GM18519 (cell line): Measurements from ENCODE around the gene IL4I1.
"Not testable (repeated sequence)": the region's sequence is repeated elsewhere in the genome, so short reads cannot be mapped to it uniquely, and the experiment has no call there.

Experiments used
- ATAC-seq: cut with Tn5 transposase; IDR thresholded peaks from one replicate; pipeline ENCODE4 v1.9.1; 2021; ENCODE audit warnings: mild to moderate bottlenecking, moderate library complexity; ENCODE audit not compliant: unreplicated experiment, low FRiP score

IL4I1 gene, protein sequence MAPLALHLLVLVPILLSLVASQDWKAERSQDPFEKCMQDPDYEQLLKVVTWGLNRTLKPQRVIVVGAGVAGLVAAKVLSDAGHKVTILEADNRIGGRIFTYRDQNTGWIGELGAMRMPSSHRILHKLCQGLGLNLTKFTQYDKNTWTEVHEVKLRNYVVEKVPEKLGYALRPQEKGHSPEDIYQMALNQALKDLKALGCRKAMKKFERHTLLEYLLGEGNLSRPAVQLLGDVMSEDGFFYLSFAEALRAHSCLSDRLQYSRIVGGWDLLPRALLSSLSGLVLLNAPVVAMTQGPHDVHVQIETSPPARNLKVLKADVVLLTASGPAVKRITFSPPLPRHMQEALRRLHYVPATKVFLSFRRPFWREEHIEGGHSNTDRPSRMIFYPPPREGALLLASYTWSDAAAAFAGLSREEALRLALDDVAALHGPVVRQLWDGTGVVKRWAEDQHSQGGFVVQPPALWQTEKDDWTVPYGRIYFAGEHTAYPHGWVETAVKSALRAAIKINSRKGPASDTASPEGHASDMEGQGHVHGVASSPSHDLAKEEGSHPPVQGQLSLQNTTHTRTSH

DNA sequence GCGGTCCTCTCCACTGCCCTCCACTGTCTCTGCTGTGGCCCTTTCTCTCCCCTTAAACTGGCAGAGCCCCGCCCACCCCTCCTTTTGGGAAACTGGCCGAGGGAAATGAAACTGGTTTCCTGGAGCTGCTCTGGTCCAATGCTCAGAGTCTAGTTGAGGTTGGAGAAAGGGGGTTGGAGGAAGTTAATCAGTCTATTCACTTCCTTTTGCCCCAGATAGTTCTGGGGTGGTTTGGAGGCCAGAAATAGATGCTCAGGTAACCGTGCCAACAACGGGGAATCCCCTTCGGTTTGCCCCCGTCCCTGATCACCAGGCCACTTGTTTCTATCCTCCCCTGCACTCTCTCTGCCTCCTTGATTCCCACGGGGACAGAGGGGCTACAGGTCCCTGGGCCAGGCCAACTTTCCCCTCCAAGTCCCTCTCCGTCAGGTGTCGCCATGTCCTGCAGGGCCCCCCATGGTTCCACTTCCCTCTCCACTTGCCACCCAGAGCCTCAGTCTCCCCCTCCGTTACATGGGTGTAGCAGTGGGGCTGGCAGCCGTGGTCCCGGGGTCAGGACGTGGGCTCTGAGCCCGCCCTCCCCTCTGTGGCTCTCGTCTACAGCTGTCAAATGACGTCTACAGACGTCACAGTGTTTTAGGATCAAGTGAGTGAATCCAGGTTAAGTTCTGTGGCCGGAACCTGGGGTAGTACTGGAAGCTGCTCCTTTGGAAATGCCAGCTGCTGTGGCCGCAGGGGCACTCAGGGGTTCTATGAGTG, at the start of gene IL4I1:
IL4I1 (minus strand) TSS at position 25 of the 759 bp plus-strand sequence. CDS start 727 bp downstream, outside the sequence.
- ATAC-seq, result no peak

DNA sequence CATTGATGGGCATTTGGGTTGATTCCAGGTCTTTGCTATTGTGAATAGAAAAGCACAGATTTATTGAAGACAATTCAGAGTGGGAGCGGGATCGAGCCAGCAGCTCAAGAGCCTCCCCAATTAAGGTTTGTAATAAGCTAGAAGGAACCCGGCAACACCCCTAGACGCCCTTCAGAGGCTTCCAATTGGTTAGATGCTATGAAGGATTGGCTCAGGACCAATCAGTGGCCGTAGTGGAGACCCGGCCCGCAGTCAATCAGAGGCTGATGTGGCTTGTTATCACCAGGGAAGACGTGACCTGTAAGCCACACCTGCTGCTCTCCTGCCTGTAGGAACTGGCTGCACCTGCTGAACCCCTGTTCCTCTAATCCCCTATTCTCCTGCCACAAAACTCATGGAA, 49.7 kb upstream of the IL4I1 start:
- ATAC-seq, result no peak

DNA sequence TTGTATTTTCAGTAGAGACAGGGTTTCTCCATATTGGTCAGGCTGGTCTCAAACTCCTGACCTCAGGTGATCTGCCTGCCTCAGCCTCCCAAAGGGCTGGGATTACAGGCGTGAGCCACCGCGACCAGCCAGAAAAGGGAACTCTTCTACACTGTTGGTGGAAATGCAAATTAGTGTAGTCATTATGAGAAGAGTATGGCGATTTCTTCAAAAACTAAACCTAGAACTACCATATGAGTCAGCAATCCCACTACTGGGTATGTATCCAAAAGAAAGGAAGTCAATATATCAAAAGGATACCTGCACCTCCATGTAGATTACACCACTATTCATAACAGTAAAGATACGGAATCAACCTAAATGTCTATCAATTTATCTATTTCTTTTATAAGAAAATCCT, 47.9 kb upstream of the IL4I1 start:
- not testable (repeated sequence) for ATAC-seq

DNA sequence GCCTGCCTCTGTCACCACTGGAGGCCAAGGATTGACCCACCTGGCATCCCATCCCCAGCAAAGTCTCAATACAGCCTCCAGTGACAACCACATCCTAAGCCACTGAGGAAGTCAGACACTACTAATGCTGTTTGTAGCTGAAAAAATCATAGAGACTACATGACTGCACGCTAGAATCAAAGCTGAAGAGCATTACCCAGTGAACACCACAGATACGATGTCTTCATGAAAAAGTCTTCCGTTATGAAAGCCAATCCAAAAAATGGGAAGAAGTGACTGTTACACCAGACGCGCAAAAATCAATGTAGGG, 43.8 kb upstream of the IL4I1 start:
- no peak for ATAC-seq

DNA sequence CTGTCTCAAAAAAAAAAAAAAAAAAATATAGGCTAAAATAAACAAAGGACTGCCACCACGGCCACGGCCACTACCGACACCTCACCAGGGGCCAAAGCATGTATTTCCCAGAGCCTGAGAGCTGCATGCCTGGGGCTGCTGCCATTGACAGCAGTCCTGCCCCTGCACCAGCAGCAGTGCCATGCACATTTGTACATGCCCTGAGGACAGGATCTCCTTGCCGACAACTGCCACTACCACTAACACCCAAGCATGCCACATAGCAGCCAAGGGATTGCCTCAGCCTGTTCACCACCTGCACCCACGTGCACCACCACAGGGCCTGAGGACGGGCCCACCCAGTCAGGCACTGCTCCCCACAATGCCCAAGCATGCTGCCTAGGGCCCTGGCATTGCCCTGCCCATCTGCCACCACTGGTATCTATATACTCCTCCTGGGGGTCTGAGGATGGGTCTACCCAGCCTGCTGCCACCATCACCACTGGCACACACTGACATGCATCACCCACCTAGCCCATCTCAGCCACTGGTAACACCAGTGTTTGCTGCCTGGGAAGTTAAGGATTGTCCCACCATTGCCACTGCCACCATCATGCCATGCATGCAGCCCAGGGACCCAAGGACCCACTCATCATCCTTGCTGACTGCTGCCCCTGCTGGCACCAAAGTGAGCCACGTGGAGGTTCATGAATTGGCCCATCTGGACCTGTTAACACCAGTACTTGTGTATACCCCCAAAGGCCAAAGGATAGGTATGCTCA, 43.2 kb upstream of the IL4I1 start:
- ATAC-seq, result no peak

DNA sequence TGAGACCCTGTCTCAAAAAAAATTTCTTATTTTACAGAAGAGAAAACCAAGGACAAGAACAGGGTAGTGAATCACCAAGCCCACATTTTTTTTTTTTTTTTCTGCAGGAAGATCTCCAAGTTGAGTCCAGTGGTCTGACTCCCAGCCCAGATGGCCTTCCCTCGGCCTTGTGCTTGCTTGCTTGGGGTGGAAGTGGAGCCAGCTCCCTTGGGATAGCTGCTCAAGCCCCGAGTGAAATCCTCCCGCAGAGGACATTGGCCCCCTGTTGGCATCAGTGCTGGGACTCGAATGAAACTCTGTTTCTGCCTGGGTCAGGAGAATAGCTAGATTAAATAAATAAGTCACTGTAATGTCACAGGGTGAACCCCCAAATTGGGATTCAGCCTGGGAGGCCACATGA, 42.0 kb upstream of the IL4I1 start:
- no peak for ATAC-seq

DNA sequence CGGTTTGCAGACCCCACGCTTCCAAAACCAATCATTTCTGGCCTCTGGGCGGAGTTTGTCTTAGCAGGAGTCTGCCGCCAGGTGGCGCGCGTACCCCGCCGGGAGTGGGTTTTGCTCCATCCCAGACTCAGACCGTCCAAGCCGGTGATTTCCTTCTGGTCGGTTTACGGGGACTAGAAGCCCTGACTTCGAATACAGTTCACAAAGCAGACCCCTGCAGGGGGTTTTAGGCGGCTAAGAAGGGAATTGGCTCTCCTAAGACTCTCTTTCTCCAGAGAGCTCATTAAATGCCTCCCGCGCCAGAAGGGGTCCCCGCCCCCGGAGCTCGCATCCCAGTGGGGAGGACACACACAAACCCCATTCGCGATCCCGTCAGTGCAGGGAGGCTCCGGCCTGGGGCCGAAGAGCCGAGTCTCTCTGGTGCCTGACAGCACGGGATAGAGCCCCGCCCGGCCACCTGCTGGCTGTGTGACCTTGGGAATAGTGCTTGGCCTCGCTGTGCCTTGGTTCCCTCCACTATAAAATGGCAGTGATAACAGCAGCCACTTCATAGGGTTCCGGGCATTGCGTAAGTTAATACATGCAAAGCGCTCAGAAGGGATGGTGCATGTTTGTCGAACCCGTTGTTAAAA, 41.2 kb upstream of the IL4I1 start:
- ATAC-seq, result no peak

DNA sequence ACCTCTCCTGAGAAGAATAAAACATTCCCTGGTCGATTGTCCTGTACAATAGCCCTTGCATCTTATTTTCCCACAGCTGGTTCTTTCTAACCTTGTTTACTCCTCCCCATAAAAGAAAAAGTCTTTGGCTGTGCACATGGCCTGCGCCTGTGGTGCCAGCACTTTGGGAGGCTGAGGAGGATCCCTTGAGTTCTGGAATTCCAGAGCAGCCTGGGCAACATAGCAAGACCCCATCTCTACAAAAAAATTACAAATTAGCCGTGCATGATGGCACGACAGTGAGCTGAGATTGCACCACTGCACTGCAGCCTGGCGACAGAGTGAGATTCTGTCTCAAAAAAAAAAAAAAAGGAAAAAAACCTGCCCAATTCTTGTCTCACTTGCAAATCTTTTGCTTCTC, 39.9 kb upstream of the IL4I1 start:
- ATAC-seq, result no peak

DNA sequence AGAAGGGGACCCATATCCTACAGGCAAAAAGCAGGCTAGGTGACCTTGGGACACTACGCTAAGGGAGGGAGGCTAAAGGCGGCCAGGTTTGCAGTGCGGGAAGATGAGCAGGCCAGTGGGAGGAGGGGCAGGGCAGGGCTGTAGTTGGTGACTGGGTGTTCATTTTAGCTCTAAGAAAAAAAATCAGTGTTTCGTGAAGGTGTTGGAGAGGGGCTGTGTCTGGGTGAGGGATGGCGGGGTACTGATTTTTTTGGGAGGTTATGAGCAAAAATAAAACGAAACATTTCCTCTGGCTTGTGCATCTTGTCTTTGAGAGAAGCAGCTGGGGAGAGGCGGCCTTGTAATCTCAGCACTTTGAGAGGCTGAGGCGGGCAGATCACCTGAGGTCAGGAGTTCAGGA, 37.0 kb upstream of the IL4I1 start:
- ATAC-seq, result no peak

DNA sequence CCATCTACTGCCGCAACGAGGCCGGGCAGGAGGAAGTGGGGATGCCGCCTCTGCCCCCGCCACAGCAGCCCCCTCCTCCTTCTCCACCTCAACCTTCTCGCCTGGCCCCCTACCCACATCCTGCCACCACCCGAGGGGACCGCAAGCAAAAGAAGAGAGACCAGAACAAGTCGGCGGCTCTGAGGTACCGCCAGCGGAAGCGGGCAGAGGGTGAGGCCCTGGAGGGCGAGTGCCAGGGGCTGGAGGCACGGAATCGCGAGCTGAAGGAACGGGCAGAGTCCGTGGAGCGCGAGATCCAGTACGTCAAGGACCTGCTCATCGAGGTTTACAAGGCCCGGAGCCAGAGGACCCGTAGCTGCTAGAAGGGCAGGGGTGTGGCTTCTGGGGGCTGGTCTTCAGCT, 36.0 kb upstream of the IL4I1 start:
- no peak for ATAC-seq

DNA sequence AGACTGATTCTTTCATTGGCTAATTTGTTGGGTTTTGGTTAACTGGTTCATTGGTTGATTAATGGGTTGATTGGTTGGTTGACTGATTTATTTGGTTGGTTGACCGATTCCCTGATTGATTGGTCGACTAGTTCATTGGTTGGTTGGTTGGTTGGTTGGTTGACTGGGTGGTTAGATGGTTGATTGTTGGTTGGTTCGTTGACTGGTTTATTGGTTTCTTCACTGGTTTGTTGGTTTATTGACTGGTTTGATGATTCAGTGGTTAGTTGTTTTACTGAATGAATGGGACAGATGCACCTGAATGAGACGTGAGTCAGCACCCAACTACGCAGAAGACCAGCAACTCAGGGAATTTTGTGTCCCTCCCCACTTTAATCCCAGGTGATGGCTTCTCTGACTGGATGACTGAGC, 35.4 kb upstream of the IL4I1 start:
- ATAC-seq, result no peak

DNA sequence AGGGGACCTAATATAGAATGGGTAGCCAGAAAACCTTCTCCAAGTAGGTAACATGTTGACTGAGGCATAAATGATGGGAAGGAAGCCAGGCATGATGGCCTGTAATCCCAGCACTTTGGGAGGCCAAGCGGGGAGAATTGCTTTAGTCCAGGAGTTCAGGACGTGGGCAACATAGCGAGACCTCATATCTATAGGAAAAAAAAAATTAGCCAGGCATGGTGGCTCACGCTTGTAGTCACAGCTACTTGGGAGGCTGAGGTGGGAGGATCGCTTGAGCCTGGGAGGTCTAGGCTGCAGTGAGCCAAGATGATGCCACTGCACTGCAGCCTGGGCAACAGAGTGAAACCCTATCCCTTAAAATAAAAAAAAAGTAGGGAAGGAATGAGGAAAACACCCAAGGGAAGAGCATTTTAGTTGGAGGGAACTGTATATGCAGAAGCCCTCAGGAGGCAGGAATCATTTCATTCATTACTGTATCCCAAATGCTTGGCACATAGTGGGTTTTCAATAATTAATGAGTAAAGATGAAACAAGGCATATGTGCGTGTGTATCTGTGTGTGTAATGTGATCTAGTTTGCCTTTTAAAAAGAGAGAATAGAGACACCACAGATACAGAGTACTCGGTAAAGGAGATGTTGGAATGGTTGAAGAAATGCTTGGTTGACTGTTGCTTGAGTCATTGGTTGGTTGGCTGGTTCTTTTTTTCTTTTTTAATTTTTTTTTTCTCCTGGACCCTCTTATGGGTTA, 34.8 kb upstream of the IL4I1 start:
- no peak for ATAC-seq

DNA sequence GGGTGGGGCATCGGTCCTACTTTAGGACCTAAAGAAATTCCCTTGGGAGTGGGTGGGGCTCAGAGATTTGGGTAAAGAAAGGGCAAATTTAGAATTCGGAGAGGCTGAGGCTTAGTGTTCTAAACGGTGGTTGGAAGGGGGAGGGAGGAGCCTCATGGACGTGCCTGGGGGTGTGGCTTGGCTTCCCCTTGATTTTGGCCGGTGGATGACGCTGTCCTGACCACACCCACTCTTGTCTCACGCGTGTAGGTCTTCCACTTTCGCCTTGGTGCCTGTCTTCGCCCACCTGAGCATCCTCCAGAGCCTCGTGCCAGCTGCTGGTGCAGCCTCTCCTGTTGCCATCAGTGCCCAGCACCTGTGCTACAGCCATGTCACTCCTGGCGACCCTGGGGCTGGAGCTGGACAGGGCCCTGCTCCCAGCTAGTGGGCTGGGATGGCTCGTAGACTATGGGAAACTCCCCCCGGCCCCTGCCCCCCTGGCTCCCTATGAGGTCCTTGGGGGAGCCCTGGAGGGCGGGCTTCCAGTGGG, 33.9 kb upstream of the IL4I1 start:
- no peak for ATAC-seq

DNA sequence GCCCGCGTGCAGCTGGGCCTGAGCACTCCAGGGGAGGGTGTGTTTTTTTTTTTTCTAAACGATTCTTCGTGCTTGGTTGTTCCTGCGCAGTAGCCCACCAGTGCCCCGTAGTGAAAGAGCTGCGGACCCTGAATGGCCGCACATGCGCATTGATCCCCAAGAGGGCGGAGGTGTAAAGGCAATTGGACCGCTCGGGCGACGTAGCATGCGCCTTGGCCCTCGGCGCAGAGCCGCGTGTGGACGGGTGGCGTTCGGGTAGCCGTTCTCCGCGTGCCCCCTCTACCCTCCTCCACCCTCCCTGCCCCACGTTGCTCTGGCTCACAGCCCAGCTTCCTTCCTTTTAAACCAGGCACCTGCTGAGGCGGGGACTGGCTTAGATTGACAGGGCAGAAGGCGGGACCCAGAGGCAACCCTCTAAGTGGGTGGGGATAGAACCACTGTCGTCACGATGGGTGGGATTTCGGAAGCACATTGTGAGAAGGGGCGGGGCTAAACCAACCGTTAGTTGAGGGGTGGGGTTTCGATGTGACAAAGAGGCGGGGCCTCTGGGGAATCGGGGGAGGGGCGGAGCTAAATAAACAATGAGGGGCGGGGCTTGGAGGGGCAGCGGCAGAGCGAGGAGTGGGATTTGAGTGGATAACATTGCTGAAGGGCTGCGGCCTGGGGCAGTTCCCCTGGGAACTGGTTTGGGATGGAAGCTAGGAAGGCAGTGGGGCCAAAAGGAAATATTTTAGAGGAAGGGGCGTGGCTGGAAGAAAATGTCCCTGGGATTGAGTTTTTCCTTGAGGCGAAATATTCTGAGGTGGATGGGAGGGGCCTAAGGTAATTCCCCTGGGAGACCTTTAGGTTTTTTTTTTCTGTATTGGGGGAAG, 33.2 kb upstream of the IL4I1 start:
- ATAC-seq, result peak; percentile 67

DNA sequence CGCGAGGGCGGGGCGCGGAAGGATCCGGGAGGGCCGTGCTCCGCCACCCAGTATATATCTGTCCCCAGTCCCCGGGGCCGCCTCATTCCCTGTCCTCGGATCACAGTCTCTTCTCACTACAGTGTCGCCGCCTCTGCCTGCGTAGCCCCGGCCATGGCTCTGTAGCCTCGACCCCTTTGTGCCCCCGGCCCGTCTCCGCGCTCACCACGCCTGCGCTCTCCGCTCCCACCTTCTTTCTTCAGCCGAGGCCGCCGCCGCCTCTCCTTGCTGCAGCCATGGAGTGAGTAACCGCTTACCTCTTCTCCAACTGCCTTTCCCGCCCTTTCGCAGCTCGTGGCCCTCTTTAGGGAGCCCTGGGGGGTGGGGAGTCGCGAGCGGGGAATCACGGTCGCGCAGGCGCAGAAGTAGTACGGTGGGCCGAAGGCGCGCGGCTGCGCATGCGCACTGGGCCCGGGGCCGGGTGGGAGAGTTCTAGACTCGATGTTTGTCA, 32.5 kb upstream of the IL4I1 start, which contains the start of the genes ATF5 and NUP62:
ATF5 (plus strand) TSS at position 85 of the 490 bp plus-strand sequence. CDS start 1,646 bp downstream, outside the sequence.
NUP62 (minus strand) TSS at position 384 of the 490 bp plus-strand sequence. CDS start 19,697 bp downstream, outside the sequence.
- peak; percentile 29 for ATAC-seq

DNA sequence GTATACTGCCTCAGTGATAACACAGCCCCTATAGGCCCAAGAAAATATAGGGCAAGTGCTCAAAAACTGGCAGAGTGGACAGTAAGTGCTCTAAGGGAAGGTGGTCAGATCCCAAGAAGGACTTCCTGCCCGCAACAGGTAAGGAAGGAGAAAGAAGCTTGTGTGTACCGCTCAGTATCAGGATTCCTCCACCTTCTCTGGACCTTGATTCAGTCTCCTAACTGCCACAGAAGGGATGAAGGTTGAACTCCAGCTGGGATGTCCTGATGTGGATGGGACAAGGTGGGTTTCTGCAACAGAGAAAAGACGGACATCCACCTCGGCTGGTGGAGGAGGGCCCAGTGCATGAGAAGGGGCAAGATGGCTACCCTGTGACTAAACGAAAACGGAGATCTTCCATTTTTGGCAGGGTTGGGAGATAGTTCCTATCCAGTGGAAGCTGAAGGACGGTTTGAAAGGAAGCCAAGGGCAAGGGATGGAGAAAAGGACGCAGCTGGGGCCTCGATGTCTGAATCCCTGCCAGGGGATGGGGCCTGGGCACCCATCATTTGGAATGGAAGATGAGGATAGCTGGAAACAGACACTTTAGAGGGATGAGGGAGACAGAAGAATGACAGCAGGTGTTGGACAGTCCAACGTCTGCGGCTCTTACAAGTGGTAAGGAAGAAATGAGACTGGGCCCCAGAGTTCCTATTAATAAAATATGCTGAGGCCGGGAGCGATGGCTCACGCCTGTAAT, 31.0 kb upstream of the IL4I1 start:
- no peak for ATAC-seq

DNA sequence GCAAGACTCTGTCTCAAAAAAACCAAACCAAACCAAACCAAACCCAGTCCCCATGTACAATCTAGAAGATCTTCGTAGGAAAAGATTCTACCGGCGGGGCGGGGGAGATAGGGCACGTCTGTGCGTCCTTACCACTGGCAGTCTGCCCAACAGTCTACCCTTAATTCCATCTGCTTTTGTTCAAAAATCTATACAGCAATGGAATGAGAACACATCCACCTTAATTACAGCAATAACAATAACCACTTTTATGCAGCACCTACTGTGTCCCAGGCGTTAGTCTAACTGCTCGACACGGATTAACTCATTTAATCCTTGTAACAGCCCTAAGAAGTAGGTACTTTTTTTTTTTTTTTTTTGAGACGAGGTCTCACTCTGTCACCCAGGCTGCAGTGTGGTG, 29.8 kb upstream of the IL4I1 start:
- ATAC-seq, result no peak
